ENCODE results near the gene PLPPR2.
"Not testable (repeated sequence)": the region's sequence is repeated elsewhere in the genome, so short reads cannot be mapped to it uniquely, and the experiment has no call there.

PLPPR2 gene

GRCh38 chr19:11335449-11336146 lies 19.6 kb upstream of the PLPPR2 start:
- no peak for TF ChIP-seq CTCF (IDR thresholded peaks at IDR 0.05; ENCODE audit: borderline replicate concordance, control extremely low read depth, extremely low read depth, insufficient read depth, missing control alignments)
- DNase-seq (ENCODE audit: low spot score), result no peak
- in situ Hi-C loops (cut with MboI; ENCODE audit: low sequenced_read_pairs, unreplicated experiment), result no loop called here

GRCh38 chr19:11337080-11337479 lies 18.2 kb upstream of the PLPPR2 start:
- TF ChIP-seq CTCF (IDR thresholded peaks at IDR 0.05; ENCODE audit: borderline replicate concordance, control extremely low read depth, extremely low read depth, insufficient read depth, missing control alignments), result no peak
- no peak for DNase-seq (ENCODE audit: low spot score)
- in situ Hi-C loops (cut with MboI; ENCODE audit: low sequenced_read_pairs, unreplicated experiment), result no loop called here

GRCh38 chr19:11338121-11338520 lies 17.1 kb upstream of the PLPPR2 start:
- no peak for TF ChIP-seq CTCF (IDR thresholded peaks at IDR 0.05; ENCODE audit: borderline replicate concordance, control extremely low read depth, extremely low read depth, insufficient read depth, missing control alignments)
- in situ Hi-C loops (cut with MboI; ENCODE audit: low sequenced_read_pairs, unreplicated experiment), result no loop called here
- no peak for DNase-seq (ENCODE audit: low spot score)

- no peak for TF ChIP-seq CTCF (IDR thresholded peaks at IDR 0.05; ENCODE audit: borderline replicate concordance, control extremely low read depth, extremely low read depth, insufficient read depth, missing control alignments)
- in situ Hi-C loops (cut with MboI; ENCODE audit: low sequenced_read_pairs, unreplicated experiment), result no loop called here
- DNase-seq (ENCODE audit: low spot score), result no peak
Measured at GRCh38 chr19:11338569-11339253, 16.5 kb upstream of the PLPPR2 start.

- in situ Hi-C loops (cut with MboI; ENCODE audit: low sequenced_read_pairs, unreplicated experiment), result no loop called here
- DNase-seq (ENCODE audit: low spot score), result peak; percentile 98
- no peak for TF ChIP-seq CTCF (IDR thresholded peaks at IDR 0.05; ENCODE audit: borderline replicate concordance, control extremely low read depth, extremely low read depth, insufficient read depth, missing control alignments)
Measured at GRCh38 chr19:11339254-11340098, 15.8 kb upstream of the PLPPR2 start, which contains the start of gene RAB3D. RAB3D (minus strand) TSS chr19:11339657; CDS start chr19:11337399, 2,258 bp downstream.

GRCh38 chr19:11340099-11340467 lies 15.1 kb upstream of the PLPPR2 start:
- in situ Hi-C loops (cut with MboI; ENCODE audit: low sequenced_read_pairs, unreplicated experiment); DNase-seq (ENCODE audit: low spot score): not testable (repeated sequence)
